Measurements from ENCODE around the gene MYO1B.
A peak's percentile ranks its signal among the peaks of the same experiment; 100 is the strongest.

DNA sequence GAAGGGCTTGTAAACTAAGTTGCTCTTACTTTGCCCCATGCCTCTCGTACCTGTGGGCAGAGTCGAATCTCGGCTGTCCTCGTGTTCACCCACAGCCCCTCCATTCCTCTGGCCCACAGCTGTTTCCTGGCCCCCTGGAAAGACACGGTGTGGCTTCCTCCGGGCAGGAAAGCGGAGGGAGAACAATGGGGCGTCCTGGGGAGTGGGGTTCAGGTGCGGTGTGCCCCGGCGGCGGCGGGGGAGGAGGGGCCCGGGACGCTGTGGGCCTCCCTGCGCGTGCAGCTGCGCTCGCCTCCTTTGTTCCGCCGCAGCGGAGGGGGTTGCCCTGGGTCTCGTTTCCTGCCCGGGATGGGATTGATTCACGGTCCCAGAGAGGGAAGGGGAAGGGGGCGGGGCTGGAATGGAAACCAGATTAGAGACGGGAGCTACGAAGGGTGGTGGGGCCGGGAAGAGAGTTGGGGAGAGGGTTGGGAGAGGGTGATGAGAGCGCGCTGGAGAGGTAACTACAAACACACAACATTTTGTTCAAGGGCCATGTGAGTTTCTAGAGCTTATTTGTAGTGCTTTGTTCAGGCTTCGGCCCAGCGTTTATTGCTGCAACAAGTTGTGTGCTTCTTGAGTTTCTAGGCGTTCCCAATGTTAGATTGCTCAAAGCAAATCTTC is 796 bp downstream of the MYO1B start:
- TF ChIP-seq TAF1 (IDR thresholded peaks at IDR 0.05; ENCODE audit: low read depth) = peak; percentile 66
- TF ChIP-seq, protein P1, sequence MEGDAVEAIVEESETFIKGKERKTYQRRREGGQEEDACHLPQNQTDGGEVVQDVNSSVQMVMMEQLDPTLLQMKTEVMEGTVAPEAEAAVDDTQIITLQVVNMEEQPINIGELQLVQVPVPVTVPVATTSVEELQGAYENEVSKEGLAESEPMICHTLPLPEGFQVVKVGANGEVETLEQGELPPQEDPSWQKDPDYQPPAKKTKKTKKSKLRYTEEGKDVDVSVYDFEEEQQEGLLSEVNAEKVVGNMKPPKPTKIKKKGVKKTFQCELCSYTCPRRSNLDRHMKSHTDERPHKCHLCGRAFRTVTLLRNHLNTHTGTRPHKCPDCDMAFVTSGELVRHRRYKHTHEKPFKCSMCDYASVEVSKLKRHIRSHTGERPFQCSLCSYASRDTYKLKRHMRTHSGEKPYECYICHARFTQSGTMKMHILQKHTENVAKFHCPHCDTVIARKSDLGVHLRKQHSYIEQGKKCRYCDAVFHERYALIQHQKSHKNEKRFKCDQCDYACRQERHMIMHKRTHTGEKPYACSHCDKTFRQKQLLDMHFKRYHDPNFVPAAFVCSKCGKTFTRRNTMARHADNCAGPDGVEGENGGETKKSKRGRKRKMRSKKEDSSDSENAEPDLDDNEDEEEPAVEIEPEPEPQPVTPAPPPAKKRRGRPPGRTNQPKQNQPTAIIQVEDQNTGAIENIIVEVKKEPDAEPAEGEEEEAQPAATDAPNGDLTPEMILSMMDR (IDR thresholded peaks at IDR 0.05; ENCODE audit: poor library complexity, severe bottlenecking) = no peak
- TF ChIP-seq POLR2AphosphoS5 (IDR thresholded peaks at IDR 0.05) = peak; percentile 38
- TF ChIP-seq EZH2 (IDR thresholded peaks at IDR 0.05; ENCODE audit: borderline replicate concordance, insufficient read depth, low read length, poor library complexity, severe bottlenecking) = no peak
- no peak for TF ChIP-seq EP300 (conservative IDR thresholded peaks at IDR 0.05; ENCODE audit: poor library complexity, severe bottlenecking)
- TF ChIP-seq MXI1 (conservative IDR thresholded peaks at IDR 0.05; ENCODE audit: poor library complexity, severe bottlenecking) = peak; percentile 39
- TF ChIP-seq, protein P2, sequence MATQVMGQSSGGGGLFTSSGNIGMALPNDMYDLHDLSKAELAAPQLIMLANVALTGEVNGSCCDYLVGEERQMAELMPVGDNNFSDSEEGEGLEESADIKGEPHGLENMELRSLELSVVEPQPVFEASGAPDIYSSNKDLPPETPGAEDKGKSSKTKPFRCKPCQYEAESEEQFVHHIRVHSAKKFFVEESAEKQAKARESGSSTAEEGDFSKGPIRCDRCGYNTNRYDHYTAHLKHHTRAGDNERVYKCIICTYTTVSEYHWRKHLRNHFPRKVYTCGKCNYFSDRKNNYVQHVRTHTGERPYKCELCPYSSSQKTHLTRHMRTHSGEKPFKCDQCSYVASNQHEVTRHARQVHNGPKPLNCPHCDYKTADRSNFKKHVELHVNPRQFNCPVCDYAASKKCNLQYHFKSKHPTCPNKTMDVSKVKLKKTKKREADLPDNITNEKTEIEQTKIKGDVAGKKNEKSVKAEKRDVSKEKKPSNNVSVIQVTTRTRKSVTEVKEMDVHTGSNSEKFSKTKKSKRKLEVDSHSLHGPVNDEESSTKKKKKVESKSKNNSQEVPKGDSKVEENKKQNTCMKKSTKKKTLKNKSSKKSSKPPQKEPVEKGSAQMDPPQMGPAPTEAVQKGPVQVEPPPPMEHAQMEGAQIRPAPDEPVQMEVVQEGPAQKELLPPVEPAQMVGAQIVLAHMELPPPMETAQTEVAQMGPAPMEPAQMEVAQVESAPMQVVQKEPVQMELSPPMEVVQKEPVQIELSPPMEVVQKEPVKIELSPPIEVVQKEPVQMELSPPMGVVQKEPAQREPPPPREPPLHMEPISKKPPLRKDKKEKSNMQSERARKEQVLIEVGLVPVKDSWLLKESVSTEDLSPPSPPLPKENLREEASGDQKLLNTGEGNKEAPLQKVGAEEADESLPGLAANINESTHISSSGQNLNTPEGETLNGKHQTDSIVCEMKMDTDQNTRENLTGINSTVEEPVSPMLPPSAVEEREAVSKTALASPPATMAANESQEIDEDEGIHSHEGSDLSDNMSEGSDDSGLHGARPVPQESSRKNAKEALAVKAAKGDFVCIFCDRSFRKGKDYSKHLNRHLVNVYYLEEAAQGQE (IDR thresholded peaks at IDR 0.05; ENCODE audit: borderline replicate concordance) = no peak
